DMS53 treated with DMSO at 0.1 percent for 48 hours (cell line): ENCODE data around the gene PACRG.

Experiments
- DNase-seq: peaks from one replicate; lab custom pipeline; 2025; ENCODE audit not compliant: unreplicated experiment; lab: John Stamatoyannopoulos, UW

Gene PACRG

DNA sequence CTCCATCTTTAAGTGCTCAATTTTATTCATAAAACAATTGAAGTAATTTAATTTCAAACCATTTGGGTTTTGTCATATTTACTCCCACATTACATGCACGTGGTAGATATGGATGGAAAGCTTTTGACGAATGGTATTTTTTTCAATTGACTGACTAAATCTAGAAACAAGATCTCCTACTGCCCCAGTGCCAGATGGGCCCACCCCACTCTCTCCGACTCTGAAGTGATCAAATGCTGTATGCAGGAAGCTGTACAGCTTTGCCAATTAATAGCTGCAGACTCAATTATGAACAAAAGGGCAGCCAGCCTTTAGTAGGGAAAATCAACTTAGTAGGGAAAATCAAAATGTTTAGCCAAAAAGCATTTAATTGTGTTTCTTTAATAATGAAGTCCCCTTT is 46.2 kb downstream of the PACRG start:
- DNase-seq, result no peak

DNA sequence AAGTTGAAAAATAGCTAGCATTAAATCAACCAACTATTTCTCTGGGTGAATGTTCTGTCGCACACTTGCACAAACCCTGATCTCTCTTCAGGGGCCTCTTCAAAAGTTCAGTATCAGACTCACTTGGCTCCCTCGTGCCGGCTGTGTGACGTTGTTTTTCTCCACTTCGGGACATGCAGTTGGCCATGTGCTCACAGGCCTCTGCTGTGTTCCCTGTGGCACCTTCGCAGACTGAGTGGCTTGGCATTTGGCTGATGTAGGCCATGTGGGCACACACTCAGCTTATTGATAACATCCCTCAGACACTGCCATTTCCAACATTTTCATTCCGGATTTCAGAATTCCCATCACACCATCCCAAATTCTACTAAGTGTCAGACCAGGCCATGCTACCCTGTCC is 49.3 kb downstream of the PACRG start:
- no peak for DNase-seq

DNA sequence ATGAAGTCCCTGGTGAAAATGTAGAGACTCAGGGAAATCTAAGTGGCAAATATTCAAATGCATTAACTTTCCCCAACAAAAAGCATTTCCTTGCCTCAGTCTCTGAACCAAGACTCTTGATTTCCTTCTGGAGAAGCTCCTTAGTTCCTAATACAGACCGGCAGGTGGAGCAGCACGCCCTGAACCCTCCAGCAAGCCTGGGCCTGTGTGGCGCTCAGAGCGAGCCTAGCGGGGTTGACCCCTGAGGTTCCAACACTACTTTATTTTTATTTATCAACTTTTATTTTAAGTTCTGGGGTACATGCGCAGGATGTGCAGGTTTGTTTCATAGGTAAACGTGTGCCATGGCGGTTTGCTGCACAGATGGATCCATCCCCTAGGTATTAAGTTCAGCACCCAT is 50.8 kb downstream of the PACRG start:
- no peak for DNase-seq

DNA sequence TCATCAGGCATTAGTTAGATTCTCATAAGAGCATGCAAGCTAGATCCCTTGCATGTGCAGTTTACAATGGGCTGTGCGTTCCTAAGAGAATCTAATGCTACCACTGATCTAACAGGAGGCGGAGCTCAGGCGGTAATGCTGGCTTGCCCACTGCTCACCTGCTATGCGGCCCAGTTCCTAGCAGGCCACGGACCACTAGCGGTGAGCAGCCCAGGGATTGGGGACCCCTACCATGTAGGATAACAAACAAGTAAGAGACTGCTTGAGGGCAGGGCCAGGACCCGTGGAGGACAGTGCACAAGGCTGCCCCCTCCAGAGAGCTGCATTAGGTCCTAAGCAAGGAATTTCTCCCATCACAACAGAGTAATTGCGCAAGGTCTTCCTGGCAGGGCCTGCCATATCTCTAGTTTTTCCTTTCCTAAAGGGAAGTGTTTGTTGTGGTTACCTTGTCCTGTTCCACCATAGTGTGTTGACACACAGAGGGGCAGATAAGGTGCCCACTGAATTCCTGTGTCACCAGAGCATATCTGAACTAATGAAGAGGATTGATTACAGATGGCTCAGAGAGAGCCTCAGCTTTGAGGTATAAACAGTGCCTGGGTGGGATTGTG is 58.0 kb downstream of the PACRG start:
- DNase-seq, result no peak

DNA sequence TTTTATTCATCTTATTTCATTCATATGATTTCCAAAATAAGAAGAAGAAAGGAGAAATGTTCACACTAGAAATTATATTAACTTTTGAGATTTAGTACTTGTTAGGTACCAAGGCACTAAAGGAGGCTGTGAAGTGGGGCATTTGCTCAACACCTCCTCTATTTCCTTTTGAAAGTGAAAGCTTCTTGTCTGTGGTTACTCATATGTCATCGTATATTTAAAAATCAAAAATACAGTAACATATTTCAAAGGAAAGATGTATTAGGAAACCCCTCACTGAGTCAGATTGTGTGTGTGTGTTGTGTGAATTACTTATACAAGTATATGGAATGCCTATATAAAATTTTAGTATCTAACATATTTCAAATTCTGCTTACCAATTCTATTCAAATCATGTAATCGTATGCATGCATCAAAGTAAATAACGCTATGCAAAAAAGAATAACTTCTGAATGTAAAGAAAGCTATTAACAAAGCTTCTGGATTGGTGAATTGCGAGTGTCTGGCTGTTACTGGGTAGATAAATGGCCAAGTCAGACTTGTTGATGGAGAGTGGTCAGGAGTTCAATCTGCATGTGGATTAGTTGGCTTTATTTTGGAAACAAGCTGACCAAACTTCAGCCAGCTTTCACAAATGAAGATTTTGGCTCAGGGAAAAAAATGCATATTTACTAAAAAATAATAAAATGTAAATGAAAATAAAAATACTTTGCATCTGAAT is 70.9 kb downstream of the PACRG start:
- no peak for DNase-seq

DNA sequence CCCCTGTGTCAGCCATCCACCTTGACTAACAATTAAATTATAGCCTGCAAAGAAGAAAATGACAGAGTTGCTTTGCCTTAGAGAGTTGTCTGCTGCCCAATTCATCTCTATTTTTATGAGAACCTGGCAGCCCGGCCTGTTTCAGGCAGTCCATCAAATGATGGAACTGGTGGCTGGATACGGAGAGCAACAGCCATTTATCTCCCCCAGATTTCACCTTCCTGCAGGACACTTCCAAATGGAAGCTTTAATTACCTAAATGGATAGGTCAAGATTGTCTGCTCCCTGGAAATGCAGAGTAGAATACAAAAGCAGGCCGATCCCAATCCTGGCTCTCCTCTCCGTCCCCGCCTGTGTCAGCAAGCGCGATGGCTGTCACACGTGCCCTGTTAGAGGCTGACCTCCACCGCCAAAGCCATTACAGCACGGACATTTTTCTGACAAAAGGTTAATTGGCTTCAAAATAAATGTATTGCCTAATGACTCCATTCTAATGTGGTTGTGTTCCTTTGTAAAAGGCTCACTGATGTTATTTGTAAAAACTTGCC is 86.7 kb downstream of the PACRG start:
- DNase-seq, result no peak

DNA sequence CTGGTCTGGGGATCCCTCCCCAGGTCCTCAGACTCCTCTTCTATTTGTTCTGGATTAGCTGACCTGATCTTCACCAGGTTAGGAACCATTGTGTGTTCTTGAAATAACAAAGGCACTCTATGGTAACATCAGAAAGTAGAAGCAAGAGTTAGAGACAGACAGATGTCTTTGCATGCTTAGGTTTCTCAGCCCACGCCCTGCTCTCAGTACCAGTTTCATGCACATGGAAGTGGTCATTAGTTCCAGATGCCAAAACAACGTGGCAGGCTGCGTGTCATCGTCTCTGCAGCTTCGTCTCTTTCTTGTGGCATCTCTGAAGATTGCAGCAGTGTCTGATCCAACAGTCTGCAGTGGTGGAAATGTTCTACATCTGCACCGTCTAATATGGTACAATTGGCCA is 89.4 kb downstream of the PACRG start:
- DNase-seq, result no peak

DNA sequence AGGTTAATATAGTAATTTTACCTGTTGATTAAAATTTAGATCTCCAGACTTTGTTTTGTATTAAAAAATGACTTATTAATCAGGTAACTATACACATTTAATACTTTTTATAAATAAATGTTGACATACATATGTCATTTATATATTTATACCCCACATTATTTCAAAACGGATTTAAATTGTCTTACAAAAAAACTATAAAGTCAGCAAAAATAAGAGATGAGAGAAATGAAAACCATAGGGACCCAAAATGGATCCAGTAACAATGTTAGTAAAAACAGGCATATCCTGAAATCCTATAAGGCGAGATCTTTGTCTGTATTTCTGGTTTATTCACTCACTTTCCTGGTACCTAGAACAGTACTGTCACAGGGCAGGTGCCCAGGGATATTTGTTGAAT is 91.5 kb downstream of the PACRG start:
- no peak for DNase-seq

DNA sequence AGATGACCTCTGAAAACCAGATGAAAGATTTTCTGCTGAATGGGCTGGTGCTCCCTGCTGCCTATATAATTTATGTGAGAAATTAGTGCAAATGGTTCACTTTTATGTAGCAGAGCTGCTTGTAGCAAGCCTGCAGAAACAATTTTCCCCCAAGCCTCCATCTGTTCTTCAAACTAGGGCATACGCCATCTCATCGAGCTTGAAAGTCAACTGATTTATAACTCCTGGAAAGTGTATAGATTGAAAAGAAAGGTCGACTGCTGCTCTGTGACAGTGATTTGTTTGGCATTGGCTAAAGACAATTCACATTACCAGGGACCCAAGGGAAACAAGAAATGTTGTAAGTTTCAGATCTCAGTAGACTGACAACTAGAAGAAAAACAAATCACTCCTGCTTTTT is 93.3 kb downstream of the PACRG start:
- no peak for DNase-seq

DNA sequence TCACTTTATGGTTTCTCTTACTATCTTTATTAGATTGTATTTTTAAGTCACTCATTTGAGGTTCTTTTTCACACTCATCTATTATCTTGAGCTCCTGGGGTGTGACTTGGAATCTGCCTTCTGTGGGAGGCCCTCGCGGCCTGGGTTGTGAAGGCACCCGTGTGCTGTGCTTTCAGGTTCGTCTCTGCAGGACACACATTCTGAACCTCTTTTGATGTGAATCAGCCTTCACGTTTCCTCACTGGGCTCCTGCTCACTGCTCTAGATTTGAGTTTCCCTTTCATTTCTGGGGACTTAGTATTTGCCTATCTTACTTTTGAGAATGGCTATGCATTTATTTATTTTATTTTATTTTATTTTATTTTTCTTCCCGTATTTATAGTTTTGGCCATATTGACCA is 97.8 kb downstream of the PACRG start:
- DNase-seq, result no peak

DNA sequence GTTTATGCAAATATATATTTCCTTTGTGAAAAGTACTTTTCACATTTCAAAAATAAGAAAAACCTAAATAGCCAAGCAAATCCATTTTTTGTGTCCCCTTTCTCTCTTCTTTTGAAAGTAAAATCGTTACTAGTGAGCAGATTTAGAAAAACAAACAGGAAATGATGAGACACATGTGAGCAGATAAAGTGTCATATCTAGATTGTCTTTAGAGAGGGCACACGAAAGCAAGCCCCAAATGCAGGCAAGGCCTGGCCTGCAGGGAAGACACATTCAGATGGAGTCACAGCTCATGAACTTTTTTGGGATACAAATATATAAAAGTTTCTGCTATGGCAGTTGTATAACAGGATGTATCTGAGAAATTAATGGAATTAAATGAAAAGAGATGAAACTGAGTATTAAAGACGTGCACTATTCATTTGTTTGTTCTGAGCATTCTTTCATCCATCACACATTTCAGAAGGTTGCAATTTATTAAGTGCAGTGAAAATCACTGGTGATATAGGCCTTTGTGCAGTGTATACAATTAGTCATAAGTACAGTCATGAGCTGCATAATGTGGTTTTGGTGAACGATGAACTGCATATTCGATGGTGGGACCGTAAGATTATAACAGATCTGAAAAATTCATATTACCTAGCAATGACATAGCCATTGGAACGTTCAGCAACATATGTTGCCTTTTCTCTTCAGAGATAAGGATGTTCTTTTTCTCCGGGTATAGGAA is 101.4 kb downstream of the PACRG start:
- no peak for DNase-seq

DNA sequence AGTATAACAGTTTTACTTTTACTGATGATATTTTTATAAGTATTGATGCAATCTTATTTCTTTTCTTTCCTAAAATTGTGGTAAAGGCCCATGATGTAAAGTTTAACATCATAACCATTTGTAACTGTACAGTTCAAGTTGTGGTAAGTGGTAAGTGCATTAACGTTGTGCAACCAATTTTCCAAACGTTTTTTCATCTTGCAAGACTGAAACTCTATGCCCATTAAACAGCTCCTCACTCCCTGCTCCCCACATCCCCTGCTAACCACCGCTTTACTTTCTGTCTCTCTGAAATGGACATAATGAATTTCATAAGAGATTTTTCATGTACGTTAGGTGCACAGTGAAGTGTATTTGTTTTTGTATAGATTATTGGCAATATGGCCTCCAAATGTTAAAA is 106.0 kb downstream of the PACRG start:
- DNase-seq, result no peak

DNA sequence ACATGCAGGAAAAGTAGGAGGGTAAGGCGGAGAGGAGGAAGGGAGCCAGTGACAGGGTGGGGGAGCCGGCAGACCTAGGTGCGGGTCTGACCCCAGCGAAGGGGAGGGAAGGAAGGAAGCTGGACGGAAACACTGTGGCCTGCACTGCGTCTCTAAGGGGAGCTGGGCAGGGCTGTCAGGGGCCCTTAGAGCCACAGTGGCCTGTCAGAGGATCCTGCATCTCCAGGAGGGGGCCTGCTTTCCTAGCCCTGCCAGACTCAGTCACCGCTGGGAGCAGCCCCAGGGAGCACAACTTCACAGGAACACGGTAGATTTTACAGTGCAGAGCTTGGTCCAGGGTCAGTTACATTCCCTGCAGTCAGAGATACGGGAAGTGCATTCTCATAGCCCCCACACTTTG is 118.2 kb downstream of the PACRG start:
- DNase-seq, result no peak

DNA sequence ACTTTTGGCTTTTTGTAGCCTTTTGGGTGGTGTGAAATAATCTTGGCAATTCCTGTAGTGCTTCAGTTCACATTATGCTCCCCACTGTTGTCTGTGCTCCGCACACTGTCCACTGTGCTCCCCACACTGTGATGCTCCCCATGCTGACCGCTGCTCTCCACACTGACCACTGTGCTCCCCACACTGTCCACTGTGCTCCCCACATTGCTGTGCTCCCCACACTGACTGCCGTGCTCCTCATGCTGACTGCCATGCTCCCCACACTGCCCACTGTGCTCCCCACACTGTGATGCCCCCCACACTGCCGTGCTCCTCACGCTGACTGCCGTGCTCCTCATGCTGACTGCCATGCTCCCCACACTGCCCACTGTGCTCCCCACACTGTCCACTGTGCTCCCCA is 118.9 kb downstream of the PACRG start:
- DNase-seq, result no peak

DNA sequence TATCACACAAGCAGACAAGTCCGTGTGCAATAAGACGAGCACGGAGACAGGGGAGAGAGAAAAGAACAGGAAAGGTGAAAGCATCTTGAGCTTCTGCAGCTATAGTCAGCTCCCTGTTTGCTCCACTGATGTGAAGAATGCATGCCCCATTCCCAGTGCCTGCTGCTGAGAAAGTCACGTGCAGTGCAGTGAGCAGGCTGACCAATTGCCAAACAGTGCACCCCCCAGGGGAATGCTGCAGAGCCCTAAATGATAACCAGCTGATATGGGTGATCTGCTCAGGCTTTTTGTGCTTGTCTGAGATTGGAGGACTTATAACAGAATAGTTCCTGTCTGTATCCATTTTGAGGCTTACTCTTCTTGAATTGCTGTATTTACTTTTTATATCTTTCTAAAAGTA is 121.5 kb downstream of the PACRG start:
- DNase-seq, result no peak

DNA sequence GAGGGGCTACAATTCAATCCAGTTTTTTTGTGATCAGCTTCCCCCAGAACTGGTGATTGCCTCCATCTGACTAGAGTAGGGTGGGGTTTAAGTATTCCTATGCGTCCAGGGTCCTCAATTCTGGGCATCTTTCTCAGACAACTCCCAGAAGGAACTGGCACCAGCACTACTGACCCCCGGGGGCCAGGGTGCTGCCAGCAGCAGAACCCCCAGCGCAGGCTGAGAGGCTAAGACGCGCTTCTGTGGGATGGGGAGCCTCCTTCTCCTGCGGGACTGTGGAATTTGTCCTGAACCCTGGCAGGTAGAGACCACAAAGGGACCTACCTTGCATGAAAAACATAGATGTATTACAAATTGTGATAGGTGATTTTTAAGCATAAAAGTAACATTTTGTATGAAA is 124.4 kb downstream of the PACRG start:
- DNase-seq, result no peak

DNA sequence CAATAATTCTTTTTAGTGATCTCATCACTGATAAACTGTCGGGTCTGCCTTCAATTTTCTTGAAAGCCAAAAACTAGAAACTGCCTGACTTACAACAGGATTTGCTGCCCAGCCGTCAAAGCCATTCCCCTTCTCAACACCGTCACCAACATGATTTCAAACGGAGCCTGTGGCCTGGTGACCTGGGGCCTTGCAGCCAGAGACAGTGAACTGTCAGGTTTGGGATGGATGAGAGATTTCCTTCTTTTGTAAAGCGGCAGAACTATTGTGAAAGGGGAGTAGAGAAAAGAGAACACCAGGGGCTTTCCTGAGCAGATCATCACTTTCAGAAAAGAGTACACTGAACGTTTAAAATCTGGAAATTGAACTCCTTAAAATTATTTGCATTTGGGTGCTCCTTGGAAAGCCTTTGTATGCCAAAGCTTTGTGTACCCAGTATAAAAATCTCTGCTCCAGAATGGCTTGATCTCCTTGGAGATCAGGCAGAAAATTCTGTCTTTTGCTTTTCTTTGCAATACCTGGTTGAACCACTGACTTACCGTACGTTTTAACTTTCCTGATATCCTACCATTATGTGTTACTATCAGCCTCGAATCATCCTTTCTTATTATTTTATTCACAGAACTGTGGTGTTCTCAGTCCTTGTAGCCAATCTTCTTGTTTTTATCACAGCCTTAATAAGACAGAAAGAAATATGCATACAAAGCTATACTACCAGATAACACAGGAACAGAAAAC is 125.2 kb downstream of the PACRG start:
- DNase-seq, result no peak

DNA sequence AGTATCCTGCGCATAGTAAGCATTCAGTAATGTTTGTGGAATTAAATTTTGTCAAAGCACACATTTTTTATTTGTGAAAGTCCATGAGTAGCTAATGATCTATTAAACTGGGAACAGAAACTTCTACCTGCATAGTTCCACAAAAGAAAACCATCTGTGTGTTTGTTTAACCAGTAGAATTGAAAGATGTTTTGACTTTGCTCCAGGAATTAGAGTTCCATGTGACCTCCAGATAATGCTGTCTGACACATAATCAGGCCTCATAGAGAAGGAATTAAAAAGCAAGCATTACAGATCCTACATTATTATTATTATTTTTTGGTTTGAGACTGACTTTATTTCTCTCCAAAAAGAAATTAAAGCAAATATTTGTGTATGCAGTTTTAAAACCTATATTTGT is 126.5 kb downstream of the PACRG start:
- DNase-seq, result no peak

DNA sequence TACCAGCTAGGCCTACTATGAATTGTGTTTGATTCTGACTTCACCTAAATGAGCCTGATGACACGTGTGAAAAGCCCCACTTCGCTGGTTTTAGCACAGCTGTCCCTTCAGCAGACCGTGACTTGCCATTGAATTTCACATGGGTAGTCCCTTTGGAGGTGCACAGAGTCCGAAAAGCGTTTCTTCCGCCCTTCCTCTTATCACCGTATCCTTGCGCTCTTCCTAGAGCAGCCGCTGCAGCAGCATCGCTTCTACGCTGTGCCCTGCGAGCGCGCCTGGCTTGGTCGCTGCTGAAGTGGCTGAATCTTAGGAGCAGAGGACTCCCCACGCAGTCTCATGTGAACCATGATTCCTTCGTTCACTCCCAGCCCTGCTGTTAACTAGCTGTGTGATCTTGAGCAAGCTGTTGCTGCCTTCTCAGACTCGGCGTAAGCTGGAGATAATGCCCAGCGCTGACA is 127.0 kb downstream of the PACRG start:
- DNase-seq, result peak; percentile 52

DNA sequence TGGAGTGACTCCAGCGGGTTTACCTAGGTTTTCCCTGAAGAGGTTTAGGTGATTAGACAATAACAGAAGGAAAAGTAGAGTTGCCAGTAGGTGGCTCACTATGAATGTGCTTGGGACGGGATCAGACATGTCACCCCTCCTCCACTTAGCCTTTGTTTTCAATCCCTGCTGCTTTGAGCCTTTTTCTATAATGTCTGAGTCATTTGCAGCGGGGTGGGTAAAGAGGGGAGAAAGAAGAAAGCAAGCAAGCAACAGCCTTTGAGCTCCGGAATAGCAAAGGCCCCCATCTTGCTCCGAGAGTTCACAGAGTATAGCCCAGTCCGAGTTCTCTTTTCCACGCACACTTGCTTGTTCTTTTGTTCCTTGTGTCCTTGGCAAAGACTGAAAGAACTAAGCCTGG is 129.1 kb downstream of the PACRG start:
- DNase-seq, result peak; percentile 69

DNA sequence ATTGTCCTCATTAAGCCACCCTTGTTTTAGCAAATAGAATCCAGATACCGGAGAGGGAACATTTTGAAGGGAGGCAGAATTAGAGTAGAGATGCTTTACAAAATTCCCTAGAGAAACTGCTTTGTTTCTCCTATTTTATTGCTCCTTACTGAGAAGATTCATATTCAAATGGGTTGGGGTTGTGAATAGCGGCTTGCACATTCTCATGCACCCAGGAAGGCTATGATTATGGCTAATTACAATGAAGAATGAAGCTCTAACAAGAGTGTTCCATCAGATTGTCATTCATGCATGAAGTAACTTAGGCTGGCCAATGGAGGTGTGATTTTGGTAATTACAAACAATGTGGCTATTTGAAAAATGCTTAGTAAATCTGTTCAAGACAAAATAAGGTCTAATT is 129.6 kb downstream of the PACRG start:
- no peak for DNase-seq
